Caco-2 (cell line): ENCODE data around the gene GRAP. TPM values are rescaled to one million over a fixed set of nuclear protein-coding genes. Genes with fewer than 3 reads are reported as not detected.
"Not testable (repeated sequence)": the region's sequence is repeated elsewhere in the genome, so short reads cannot be mapped to it uniquely, and the experiment has no call there.

Experiments used
- BruUV-seq: library from RNA; stranded (reverse); fragments of 400-500 nt; replicated peaks from 2 replicates; lab custom pipeline; 2021; lab: Mats Ljungman, UMichigan
- CTCF ChIA-PET: fragments of 300-600 bp; sonication (Branson Sonifier 250); formaldehyde crosslinking; loops from one replicate; lab custom pipeline; 2022; ENCODE audit warnings: antibody characterized with exemption; lab: Charles Lee
- POLR2A ChIA-PET: fragments of 300-600 bp; sonication (Branson Sonifier 250); formaldehyde crosslinking; loops from one replicate; lab custom pipeline; 2022; ENCODE audit warnings: antibody characterized with exemption; lab: Charles Lee
- DNase-seq, 2 experiments: peaks; one replicate each; pipeline versions ENCODE4 v3.0.0 to v3.0.0-alpha.2; 2020 to 2022
- H3K27me3 ChIP-seq: replicated peaks from 2 replicates; pipeline ENCODE4 v1.6.0; 2011; ENCODE audit warnings: low read length; ENCODE audit not compliant: control insufficient read depth, insufficient read depth
- H3K36me3 ChIP-seq: 2 replicates; pipeline ENCODE4 v1.5.1; 2011; ENCODE audit warnings: low read length; ENCODE audit not compliant: control insufficient read depth, insufficient read depth
- H3K4me1 ChIP-seq: fragments of 250-450 bp; sonication (Bioruptor Pico); 2 replicates; pipeline ENCODE4 v1.5.1; 2020; ENCODE audit warnings: mild to moderate bottlenecking
- H3K4me3 ChIP-seq: 2 replicates; pipeline ENCODE4 v1.5.1; 2011; ENCODE audit warnings: low read depth, mild to moderate bottlenecking, control low read depth, low read length
- H3K9me3 ChIP-seq: fragments of 250-450 bp; sonication (Bioruptor Pico); 2 replicates; pipeline ENCODE4 v1.5.1; 2020; ENCODE audit warnings: mild to moderate bottlenecking, moderate library complexity
- H3K27ac Mint-ChIP-seq: one replicate; pipeline ENCODE4 v1.8.0; 2022; ENCODE audit warnings: mixed read lengths; ENCODE audit not compliant: unreplicated experiment
- H3K27me3 Mint-ChIP-seq: one replicate; pipeline ENCODE4 v1.8.0; 2022; ENCODE audit warnings: mixed read lengths; ENCODE audit not compliant: insufficient read depth, unreplicated experiment
- H3K36me3 Mint-ChIP-seq: one replicate; pipeline ENCODE4 v1.8.0; 2022; ENCODE audit warnings: mild to moderate bottlenecking, mixed read lengths; ENCODE audit not compliant: insufficient read depth, unreplicated experiment
- H3K4me1 Mint-ChIP-seq: one replicate; pipeline ENCODE4 v1.8.0; 2022; ENCODE audit warnings: low read depth, mixed read lengths; ENCODE audit not compliant: unreplicated experiment
- H3K4me3 Mint-ChIP-seq: one replicate; pipeline ENCODE4 v1.8.0; 2022; ENCODE audit warnings: mild to moderate bottlenecking, moderate library complexity, mixed read lengths; ENCODE audit not compliant: unreplicated experiment
- H3K9me3 Mint-ChIP-seq: one replicate; pipeline ENCODE4 v1.8.0; 2022; ENCODE audit warnings: mixed read lengths; ENCODE audit not compliant: unreplicated experiment
- intact Hi-C: fragments of 100-400 bp; cut with micrococcal nuclease; formaldehyde crosslinking; loops from one replicate; pipeline ENCODE4 v1.10.0; 2022; ENCODE audit not compliant: unreplicated experiment
- total RNA-seq: library from RNA; stranded (reverse); gene quantifications from 2 replicates; pipeline ENCODE4 v1.2.3, GENCODE V29; 2022
- TF ChIP-seq, protein P1 (sequence below), 2 experiments: fragments of 200-600 bp in 1 of 2; IDR thresholded peaks; 1 replicate in 1 of 2; 2 replicates in 1 of 2; pipeline versions ENCODE4 v1.5.1 to v1.8.0; 2011 to 2022; ENCODE audit warnings: antibody characterized with exemption in 1 of 2, control low read depth in 1 of 2, inconsistent platforms in 1 of 2, low read depth in 1 of 2, low read length in 1 of 2, mild to moderate bottlenecking in 1 of 2, moderate library complexity in 1 of 2; ENCODE audit not compliant: insufficient read depth in 1 of 2, severe bottlenecking in 1 of 2, unreplicated experiment in 1 of 2

GRAP gene
- total RNA-seq, 1 experiment from 2014 or later, result 0.50 TPM

DNA sequence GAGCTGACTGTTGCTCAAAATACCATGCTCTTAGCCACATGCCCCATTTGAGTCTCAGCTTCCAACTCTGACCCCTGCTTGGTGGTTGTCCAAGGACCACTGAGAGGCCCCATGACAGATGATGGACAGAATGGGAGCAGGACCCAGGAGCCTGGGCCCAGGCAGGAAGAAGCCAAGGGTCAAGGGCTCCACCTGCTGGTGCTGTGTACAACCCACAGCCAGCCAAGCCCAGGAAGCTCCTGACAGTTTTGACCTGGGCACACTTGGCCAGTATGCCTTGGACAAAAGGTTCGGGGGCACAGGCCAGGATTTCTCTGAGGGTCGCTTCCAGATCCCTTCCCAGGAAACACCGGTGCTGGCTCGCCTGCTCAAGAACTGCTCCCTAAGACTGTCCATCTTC, 15.0 kb downstream of the GRAP start:
- H3K9me3 ChIP-seq, BruUV-seq, H3K4me3 Mint-ChIP-seq, H3K4me1 Mint-ChIP-seq, H3K27me3 ChIP-seq, H3K27me3 Mint-ChIP-seq, H3K4me1 ChIP-seq, H3K36me3 ChIP-seq, H3K9me3 Mint-ChIP-seq, CTCF ChIA-PET, H3K36me3 Mint-ChIP-seq, intact Hi-C loops, H3K27ac Mint-ChIP-seq, POLR2A ChIA-PET, H3K4me3 ChIP-seq: not testable (repeated sequence)
- DNase-seq, result peak; percentile 89 to 93
- TF ChIP-seq, protein P1, sequence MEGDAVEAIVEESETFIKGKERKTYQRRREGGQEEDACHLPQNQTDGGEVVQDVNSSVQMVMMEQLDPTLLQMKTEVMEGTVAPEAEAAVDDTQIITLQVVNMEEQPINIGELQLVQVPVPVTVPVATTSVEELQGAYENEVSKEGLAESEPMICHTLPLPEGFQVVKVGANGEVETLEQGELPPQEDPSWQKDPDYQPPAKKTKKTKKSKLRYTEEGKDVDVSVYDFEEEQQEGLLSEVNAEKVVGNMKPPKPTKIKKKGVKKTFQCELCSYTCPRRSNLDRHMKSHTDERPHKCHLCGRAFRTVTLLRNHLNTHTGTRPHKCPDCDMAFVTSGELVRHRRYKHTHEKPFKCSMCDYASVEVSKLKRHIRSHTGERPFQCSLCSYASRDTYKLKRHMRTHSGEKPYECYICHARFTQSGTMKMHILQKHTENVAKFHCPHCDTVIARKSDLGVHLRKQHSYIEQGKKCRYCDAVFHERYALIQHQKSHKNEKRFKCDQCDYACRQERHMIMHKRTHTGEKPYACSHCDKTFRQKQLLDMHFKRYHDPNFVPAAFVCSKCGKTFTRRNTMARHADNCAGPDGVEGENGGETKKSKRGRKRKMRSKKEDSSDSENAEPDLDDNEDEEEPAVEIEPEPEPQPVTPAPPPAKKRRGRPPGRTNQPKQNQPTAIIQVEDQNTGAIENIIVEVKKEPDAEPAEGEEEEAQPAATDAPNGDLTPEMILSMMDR (IDR thresholded peaks at IDR 0.05; ENCODE audit: insufficient read depth in 1 of 2, low read depth in 1 of 2, low read length in 1 of 2, severe bottlenecking in 1 of 2, unreplicated experiment in 1 of 2), result peak; percentile 50 to 57

DNA sequence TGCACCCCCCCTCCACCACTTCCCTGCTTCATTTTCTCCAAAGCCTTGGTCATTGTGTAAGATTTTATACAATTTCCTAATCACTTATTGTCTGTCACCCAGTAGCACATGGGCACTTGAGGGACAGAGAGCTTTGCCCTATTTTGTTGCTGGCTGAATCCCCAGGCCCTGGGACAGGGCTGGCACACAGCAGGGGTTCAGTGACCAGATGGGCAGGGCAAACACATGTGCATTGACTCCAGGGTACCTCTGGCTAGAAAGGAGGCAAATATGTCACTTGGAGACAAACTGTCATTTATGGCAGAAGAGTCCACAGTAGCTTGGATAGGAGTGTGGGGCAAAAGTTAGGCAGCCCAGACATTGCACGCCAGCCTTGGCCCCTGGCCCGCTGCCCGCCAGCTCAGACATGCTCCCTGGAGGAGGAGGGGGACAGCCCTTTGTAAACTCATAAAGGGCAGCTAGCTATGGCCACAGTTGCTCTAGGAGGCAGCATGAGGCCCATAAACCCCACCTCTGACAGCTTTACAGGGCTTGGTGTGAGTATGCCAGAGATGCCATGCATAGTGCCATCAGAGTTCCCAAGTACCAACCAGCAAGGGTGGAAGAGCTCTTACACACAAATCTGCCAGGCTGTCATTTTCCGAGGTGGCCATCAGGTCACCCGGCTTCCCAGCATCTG, 15.8 kb downstream of the GRAP start:
- POLR2A ChIA-PET, H3K9me3 ChIP-seq, CTCF ChIA-PET, H3K27me3 ChIP-seq, H3K4me3 ChIP-seq, H3K36me3 ChIP-seq, intact Hi-C loops, H3K4me3 Mint-ChIP-seq, H3K4me1 ChIP-seq, H3K36me3 Mint-ChIP-seq, H3K4me1 Mint-ChIP-seq, H3K27ac Mint-ChIP-seq, BruUV-seq, H3K27me3 Mint-ChIP-seq, DNase-seq, H3K9me3 Mint-ChIP-seq: not testable (repeated sequence)

DNA sequence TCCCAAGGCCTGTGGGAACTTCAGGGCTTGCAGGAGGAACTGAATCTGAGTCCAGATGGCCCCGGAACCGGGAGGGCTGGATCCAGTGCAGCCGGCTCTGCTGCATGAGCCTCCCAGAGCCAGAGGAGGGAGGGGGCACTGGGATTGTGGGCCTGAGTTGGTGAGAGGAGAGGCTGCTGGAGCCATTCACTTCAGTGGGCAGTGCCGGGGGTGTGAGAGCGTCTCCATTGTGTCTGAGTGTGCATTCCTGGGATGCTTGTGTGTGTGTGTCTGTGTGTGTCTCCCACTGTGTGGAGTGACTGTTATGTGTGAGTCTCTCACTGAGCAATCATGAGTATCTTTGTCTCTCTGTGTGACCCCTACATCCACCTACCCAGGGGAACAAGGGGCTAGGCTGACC, 17.0 kb downstream of the GRAP start:
- H3K27me3 ChIP-seq, H3K9me3 Mint-ChIP-seq, H3K4me3 ChIP-seq, H3K27ac Mint-ChIP-seq, H3K4me1 ChIP-seq, CTCF ChIA-PET, H3K36me3 ChIP-seq, H3K9me3 ChIP-seq, H3K27me3 Mint-ChIP-seq, intact Hi-C loops, H3K36me3 Mint-ChIP-seq, BruUV-seq, H3K4me3 Mint-ChIP-seq, POLR2A ChIA-PET, H3K4me1 Mint-ChIP-seq, DNase-seq: not testable (repeated sequence)

DNA sequence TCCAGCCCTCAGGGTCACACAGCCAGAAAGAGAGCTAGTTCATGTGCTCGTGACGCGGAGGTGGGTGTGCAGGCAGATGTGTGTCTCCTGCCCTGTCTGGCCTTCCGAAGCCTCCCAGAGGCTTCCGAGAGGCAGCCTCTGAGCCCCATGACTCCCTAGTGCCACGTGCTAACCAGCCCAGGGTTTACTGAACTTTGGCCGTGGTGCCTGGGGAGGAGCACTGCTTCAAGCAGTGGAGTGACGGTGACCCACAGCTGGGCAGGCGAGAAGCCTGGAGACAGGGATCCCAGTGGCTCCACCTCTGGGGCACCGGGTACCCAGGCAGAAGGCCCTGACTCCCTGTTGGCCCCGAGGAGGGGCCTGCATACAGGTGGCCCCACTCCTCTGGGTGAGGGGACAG, 18.1 kb downstream of the GRAP start:
- POLR2A ChIA-PET, DNase-seq, H3K4me1 ChIP-seq, H3K9me3 Mint-ChIP-seq, intact Hi-C loops, H3K36me3 Mint-ChIP-seq, H3K27ac Mint-ChIP-seq, H3K4me3 ChIP-seq, H3K4me1 Mint-ChIP-seq, H3K36me3 ChIP-seq, BruUV-seq, H3K27me3 Mint-ChIP-seq, H3K4me3 Mint-ChIP-seq, H3K27me3 ChIP-seq, H3K9me3 ChIP-seq, CTCF ChIA-PET: not testable (repeated sequence)
